Activated naive CD4-positive, alpha-beta T cell treated with anti-CD3 and anti-CD28 coated beads for 36 hours (primary cell): ENCODE measurements around the gene INCENP. TPM values are rescaled to one million over a fixed set of nuclear protein-coding genes. Genes with fewer than 3 reads are reported as not detected.

ENCODE experiments used
- CTCF ChIA-PET: fragments of 350-600 bp; sonication (Branson Sonifier 250); formaldehyde crosslinking; loops from one replicate; lab custom pipeline; 2021; ENCODE audit warnings: antibody characterized with exemption; lab: Charles Lee
- DNase-seq: peaks from one replicate; pipeline ENCODE4 v3.0.0-alpha.2; 2020
- H3K27ac Mint-ChIP-seq: one replicate; pipeline ENCODE4 v1.8.0; 2021; ENCODE audit warnings: mild to moderate bottlenecking, mixed read lengths
- H3K27me3 Mint-ChIP-seq: one replicate; pipeline ENCODE4 v1.8.0; 2021; ENCODE audit warnings: low read depth, mixed read lengths
- H3K36me3 Mint-ChIP-seq: one replicate; pipeline ENCODE4 v1.8.0; 2021; ENCODE audit warnings: low read depth, mixed read lengths
- H3K4me1 Mint-ChIP-seq: one replicate; pipeline ENCODE4 v1.8.0; 2021; ENCODE audit warnings: low read depth, mixed read lengths
- H3K4me3 Mint-ChIP-seq: one replicate; pipeline ENCODE4 v1.8.0; 2021; ENCODE audit warnings: mild to moderate bottlenecking, moderate library complexity, mixed read lengths
- H3K9me3 Mint-ChIP-seq: one replicate; pipeline ENCODE4 v1.8.0; 2021; ENCODE audit warnings: mixed read lengths
- intact Hi-C: fragments of 100-400 bp; cut with micrococcal nuclease; formaldehyde crosslinking; loops from one replicate; pipeline ENCODE4 v1.15.1; 2023
- total RNA-seq, 2 experiments: library from RNA; stranded (reverse); gene quantifications; one replicate each; pipeline ENCODE4 v1.2.3, GENCODE V29; 2021

INCENP gene
- total RNA-seq, 2 experiments from 2014 or later, result 156 to 161 TPM

GRCh38 chr11:62146476-62147200, 22.8 kb downstream of the INCENP start:
- H3K4me3 Mint-ChIP-seq, result no peak overlapping the region
- no peak overlapping the region for H3K27ac Mint-ChIP-seq
- H3K36me3 Mint-ChIP-seq, result peaks cover 46% of the 10 kb centered on the region
- no peak for DNase-seq
- H3K27me3 Mint-ChIP-seq, result no peaks in the 10 kb centered on the region
- intact Hi-C loops, result no loop called here
- CTCF ChIA-PET, result no interaction called here
- H3K9me3 Mint-ChIP-seq, result no peaks in the 10 kb centered on the region
- H3K4me1 Mint-ChIP-seq, result no peaks in the 10 kb centered on the region

DNA sequence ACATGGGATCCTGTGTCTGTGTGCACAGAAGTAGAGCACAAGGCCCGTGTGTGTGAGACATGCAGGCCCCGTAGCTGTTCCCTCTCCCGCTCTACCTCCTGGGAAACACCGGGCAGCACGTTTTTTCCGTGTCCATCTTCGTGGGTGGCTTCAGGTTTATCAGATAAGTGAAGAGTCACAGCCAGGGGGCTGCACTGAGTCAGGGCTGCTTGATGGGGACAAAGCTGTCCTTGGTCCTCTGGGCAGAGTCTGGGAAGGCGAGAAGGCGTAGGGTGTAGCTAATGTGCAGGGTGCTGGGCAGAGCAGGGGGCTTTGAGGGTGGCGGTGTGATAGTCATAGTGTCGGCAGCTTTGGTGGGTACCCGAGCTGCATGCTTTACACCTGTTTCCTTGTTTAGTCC, 23.7 kb downstream of the INCENP start:
- Mint-ChIP-seq H3K27me3 (no peaks in the 10 kb centered on the region), H3K4me1 (no peaks in the 10 kb centered on the region), H3K36me3 (peaks cover 47% of the 10 kb centered on the region), H3K9me3 (no peaks in the 10 kb centered on the region), H3K4me3 (no peak overlapping the region), H3K27ac (no peak overlapping the region)
- intact Hi-C loops, result no loop called here
- CTCF ChIA-PET, result no interaction called here
- no peak for DNase-seq

- H3K4me3 Mint-ChIP-seq, result no peak overlapping the region
- H3K9me3 Mint-ChIP-seq, result no peaks in the 10 kb centered on the region
- CTCF ChIA-PET, result interaction anchor here (0.8 to 0.9 kb wide), 2 partner anchors 9 to 36 kb away, joined by 3 read pairs; no protein-coding TSS in a partner anchor
- intact Hi-C loops, result no loop called here
- DNase-seq, result no peak
- H3K36me3 Mint-ChIP-seq, result peaks cover 46% of the 10 kb centered on the region
- no peaks in the 10 kb centered on the region for H3K4me1 Mint-ChIP-seq
- H3K27me3 Mint-ChIP-seq, result no peaks in the 10 kb centered on the region
- H3K27ac Mint-ChIP-seq, result no peak overlapping the region
These were observed 24.6 kb downstream of the INCENP start for GRCh38 chr11:62148271-62148980.

GRCh38 chr11:62149986-62150886, 26.4 kb downstream of the INCENP start:
- Mint-ChIP-seq H3K27ac (no peak overlapping the region), H3K4me3 (no peak overlapping the region), H3K36me3 (peaks cover 39% of the 10 kb centered on the region), H3K27me3 (no peaks in the 10 kb centered on the region), H3K9me3 (no peaks in the 10 kb centered on the region), H3K4me1 (no peaks in the 10 kb centered on the region)
- intact Hi-C loops, result no loop called here
- CTCF ChIA-PET, result interaction anchor here (0.7 to 1.3 kb wide), 2 partner anchors 8 to 64 kb away, joined by 3 to 4 read pairs; no protein-coding TSS in a partner anchor
- no peak for DNase-seq

DNA sequence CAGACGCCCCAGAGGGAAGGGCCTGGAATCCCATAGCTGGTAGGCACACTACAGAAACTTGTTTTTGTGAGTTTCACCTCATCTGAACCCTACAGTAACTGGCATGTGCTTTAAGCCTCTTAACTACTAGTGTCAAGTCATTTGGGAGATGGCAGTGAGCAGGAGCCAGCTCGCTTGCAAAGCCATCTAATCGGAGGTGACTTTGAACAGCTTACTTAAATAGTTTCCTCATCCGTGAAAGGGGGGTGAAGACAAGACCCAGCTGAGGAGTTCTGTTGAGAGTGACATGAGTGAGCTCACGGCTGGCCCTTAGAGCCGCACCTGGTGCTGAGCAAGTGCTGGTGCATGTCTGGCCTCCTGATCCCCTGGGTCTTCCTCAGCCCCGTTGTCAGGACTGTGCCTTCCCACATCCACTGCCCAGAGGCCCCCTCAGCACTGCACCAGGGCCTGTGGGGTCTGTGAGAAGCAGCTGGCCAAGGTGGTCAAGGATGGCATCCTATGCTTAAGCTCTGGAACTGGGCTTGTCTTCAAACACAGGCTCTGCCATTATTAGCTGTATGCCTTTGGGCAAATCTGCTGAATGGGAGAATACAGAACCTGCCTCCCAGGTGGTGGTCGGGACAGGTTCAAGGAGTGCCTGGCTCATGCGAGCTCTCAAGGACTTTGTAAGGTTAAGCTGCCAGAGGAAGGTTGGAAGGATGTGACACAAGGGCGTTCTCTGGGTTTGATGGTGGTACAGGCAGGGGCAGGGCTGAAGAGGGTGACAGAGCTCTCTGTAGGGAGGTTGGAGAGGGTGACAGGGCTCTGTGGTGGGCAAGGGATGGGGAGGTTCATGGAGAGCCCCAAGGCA, 27.3 kb downstream of the INCENP start:
- Mint-ChIP-seq H3K27ac (no peak overlapping the region), H3K36me3 (peaks cover 37% of the 10 kb centered on the region), H3K27me3 (no peaks in the 10 kb centered on the region), H3K9me3 (no peaks in the 10 kb centered on the region), H3K4me3 (no peak overlapping the region), H3K4me1 (no peaks in the 10 kb centered on the region)
- no peak for DNase-seq
- CTCF ChIA-PET, result interaction anchor here (1.3 kb wide), 1 partner anchor 9 kb away, joined by 3 read pairs; no protein-coding TSS in a partner anchor
- intact Hi-C loops, result no loop called here

GRCh38 chr11:62151737-62152102, 27.9 kb downstream of the INCENP start:
- intact Hi-C loops, result no loop called here
- CTCF ChIA-PET, result interaction anchor here (1.3 kb wide), 1 partner anchor 10 kb away, joined by 3 read pairs; no protein-coding TSS in a partner anchor
- Mint-ChIP-seq H3K4me1 (no peaks in the 10 kb centered on the region), H3K9me3 (no peaks in the 10 kb centered on the region), H3K36me3 (peaks cover 32% of the 10 kb centered on the region), H3K27ac (no peak overlapping the region), H3K4me3 (no peak overlapping the region), H3K27me3 (no peaks in the 10 kb centered on the region)
- no peak for DNase-seq

DNA sequence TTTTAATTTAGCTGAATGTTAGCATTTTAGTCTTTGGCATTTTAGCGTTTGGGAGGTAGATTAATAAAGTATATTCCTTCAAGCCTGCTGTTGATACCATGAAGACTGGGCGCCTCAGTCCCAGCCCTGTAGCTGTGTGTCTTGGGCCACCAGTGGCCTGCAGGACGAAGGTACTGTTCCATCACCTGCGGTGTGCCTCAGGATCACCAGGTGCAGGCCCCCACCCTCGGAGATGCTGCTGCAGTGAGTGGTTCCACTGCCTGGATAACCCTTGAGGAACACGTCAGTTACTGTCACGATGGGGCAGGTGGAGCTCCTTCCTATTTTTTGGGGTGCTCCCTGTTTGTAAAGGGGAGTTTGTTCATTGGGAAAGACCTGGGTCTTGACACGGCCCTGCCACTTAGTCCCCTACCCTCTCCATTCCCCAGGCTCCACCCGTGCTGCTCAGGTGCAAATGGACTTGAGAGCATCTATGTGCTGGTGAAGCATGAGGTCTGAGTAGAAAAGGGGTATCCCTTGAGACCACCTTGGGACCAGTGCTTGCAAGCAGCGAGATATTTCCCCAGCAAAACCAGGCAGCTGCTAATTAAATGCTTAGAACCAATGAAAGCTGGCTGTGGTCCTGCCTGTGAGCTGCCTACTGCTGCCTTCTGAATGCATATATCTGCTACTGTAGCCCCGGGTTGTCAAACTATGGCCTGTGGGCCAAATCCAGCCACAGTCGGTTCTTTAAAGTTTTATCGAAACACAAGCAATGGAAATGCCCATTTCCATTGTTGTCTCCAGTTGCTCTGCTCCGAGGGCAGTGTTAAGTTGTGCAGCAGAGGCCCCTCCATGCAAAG, 28.7 kb downstream of the INCENP start:
- CTCF ChIA-PET, result no interaction called here
- intact Hi-C loops, result no loop called here
- H3K27me3 Mint-ChIP-seq, result no peaks in the 10 kb centered on the region
- no peaks in the 10 kb centered on the region for H3K9me3 Mint-ChIP-seq
- DNase-seq, result no peak
- no peak overlapping the region for H3K4me3 Mint-ChIP-seq
- peaks cover 27% of the 10 kb centered on the region for H3K36me3 Mint-ChIP-seq
- no peak overlapping the region for H3K27ac Mint-ChIP-seq
- no peaks in the 10 kb centered on the region for H3K4me1 Mint-ChIP-seq

GRCh38 chr11:62153087-62153395, 29.2 kb downstream of the INCENP start:
- Mint-ChIP-seq H3K27ac (no peak overlapping the region), H3K9me3 (no peaks in the 10 kb centered on the region), H3K36me3 (peaks cover 21% of the 10 kb centered on the region), H3K4me3 (no peak overlapping the region), H3K27me3 (no peaks in the 10 kb centered on the region), H3K4me1 (no peaks in the 10 kb centered on the region)
- intact Hi-C loops, result no loop called here
- no peak for DNase-seq
- CTCF ChIA-PET, result interaction anchor here (0.6 kb wide), 1 partner anchor 1324 kb away, joined by 4 read pairs; no protein-coding TSS in a partner anchor

GRCh38 chr11:62153617-62154016, 29.8 kb downstream of the INCENP start:
- intact Hi-C loops, result no loop called here
- peaks cover 3% of the 10 kb centered on the region for H3K27me3 Mint-ChIP-seq
- no peaks in the 10 kb centered on the region for H3K4me1 Mint-ChIP-seq
- no peak overlapping the region for H3K4me3 Mint-ChIP-seq
- peaks cover 21% of the 10 kb centered on the region for H3K36me3 Mint-ChIP-seq
- CTCF ChIA-PET, result interaction anchor here (0.6 kb wide), 1 partner anchor 1324 kb away, joined by 4 read pairs; no protein-coding TSS in a partner anchor
- no peak overlapping the region for H3K27ac Mint-ChIP-seq
- no peak for DNase-seq
- H3K9me3 Mint-ChIP-seq, result no peaks in the 10 kb centered on the region

DNA sequence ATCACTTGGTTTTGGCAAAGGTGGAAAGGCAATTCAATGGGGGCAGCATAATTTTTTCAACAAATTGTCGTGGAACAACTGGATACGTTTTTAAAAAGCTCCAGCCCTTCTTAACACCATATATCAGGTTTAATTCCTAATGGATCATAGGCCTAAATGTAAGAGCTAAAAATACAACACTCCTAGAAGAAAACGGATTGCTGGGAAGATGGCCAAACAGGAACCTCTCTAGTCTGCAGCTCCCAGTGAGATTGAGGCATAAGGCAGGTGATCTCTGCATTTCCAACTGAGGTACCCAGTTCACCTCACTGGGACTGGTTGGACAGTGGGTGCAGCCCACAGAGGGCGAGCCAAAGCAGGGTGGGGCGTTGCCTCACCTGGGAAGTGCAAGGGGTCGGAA, 33.8 kb downstream of the INCENP start:
- peaks cover 29% of the 10 kb centered on the region for H3K27me3 Mint-ChIP-seq
- H3K4me1 Mint-ChIP-seq, result no peaks in the 10 kb centered on the region
- no peak overlapping the region for H3K27ac Mint-ChIP-seq
- H3K36me3 Mint-ChIP-seq, result peaks cover 3% of the 10 kb centered on the region
- CTCF ChIA-PET, result interaction anchor here (0.9 kb wide), 1 partner anchor 9 kb away, joined by 3 read pairs; no protein-coding TSS in a partner anchor
- no peak for DNase-seq
- H3K4me3 Mint-ChIP-seq, result no peak overlapping the region
- intact Hi-C loops, result no loop called here
- no peaks in the 10 kb centered on the region for H3K9me3 Mint-ChIP-seq

DNA sequence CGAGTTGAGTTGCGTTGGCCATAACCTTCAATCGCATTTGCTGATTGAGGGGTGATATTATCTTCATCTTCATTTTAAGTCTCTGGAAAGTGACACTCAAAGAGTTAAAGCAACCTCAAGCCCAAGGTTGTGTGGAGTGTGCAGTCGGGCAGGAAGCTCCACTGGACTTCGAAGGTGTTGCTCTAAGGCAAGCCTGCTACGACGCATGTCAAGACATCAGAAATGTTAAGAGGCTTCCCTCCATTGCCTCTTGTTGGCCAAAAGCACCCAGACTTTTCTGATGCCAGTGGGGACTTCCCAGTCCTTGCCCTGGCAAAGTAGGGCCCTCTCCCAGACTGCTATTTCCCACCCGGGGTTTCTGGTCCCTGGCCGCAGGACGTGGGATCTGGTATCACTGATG, 42.6 kb downstream of the INCENP start:
- intact Hi-C loops, result no loop called here
- CTCF ChIA-PET, result no interaction called here
- Mint-ChIP-seq H3K36me3 (no peaks in the 10 kb centered on the region), H3K9me3 (no peaks in the 10 kb centered on the region), H3K4me1 (peaks cover 1% of the 10 kb centered on the region), H3K27ac (no peak overlapping the region), H3K27me3 (peaks cover 15% of the 10 kb centered on the region), H3K4me3 (no peak overlapping the region)
- no peak for DNase-seq
